Gastrocnemius medialis (tissue), 4 donors: ENCODE results near the gene MED12L. TPM values are rescaled to one million over a fixed set of nuclear protein-coding genes. Genes with fewer than 3 reads are reported as not detected.
A peak's percentile ranks its signal among the peaks of the same experiment; 100 is the strongest.
"Not testable (repeated sequence)": the region's sequence is repeated elsewhere in the genome, so short reads cannot be mapped to it uniquely, and the experiment has no call there.

Experiments
- ATAC-seq, 2 donors: fragments of 150-250 bp; one replicate each; pipeline ENCODE4 v1.9.1; 2016
- DNase-seq, 2 donors: peaks; one replicate each; pipeline ENCODE4 v3.0.0-alpha.2; 2019
- H3K27ac ChIP-seq, 4 donors: fragments of 200-600 bp; sonication (generic); 1 replicate in 1 of 4; 2 replicates in 3 of 4; pipeline ENCODE4 v1.5.1; 2016 to 2018; ENCODE audit warnings: mild to moderate bottlenecking in 2 of 4, moderate library complexity in 1 of 4
- H3K27me3 ChIP-seq, 3 donors: fragments of 200-600 bp; sonication (generic) in 2 of 3; 1 replicate in 1 of 3; 2 replicates in 2 of 3; pipeline versions ENCODE4 v1.5.1 to v1.6.0; 2016 to 2019; ENCODE audit warnings: mild to moderate bottlenecking in 1 of 3, moderate library complexity in 1 of 3
- H3K36me3 ChIP-seq, 2 donors: fragments of 200-600 bp; sonication (generic) in 1 of 2; one replicate each; pipeline ENCODE4 v1.5.1; 2017 to 2018
- H3K4me1 ChIP-seq, 2 donors: fragments of 200-600 bp; sonication (generic) in 1 of 2; one replicate each; pipeline ENCODE4 v1.5.1; 2016 to 2017; ENCODE audit warnings: mild to moderate bottlenecking in 2 of 2
- H3K4me3 ChIP-seq, 4 donors: fragments of 200-600 bp; sonication (generic) in 3 of 4; 1 replicate in 1 of 4; 2 replicates in 3 of 4; pipeline ENCODE4 v1.5.1; 2016 to 2019; ENCODE audit warnings: mild to moderate bottlenecking in 2 of 4
- H3K9me3 ChIP-seq, 3 donors: fragments of 200-600 bp; sonication (generic) in 2 of 3; 1 replicate in 1 of 3; 2 replicates in 2 of 3; pipeline ENCODE4 v1.5.1; 2016 to 2019
- CTCF ChIP-seq, 5 experiments: fragments of 450-650 bp in 3 of 5; fragments of 200-600 bp in 2 of 5; sonication (generic) in 2 of 5; IDR thresholded peaks in 4 of 5; conservative IDR thresholded peaks in 1 of 5; 1 replicate in 4 of 5; 2 replicates in 1 of 5; pipeline ENCODE4 v1.5.1; 2016 to 2019; ENCODE audit warnings: antibody characterized with exemption in 5 of 5, mild to moderate bottlenecking in 3 of 5, moderate library complexity in 3 of 5
- POLR2A ChIP-seq, 2 donors: fragments of 450-650 bp; IDR thresholded peaks; one replicate each; pipeline ENCODE4 v1.6.1; 2017; ENCODE audit warnings: antibody characterized with exemption in 2 of 2, mild to moderate bottlenecking in 2 of 2, moderate library complexity in 2 of 2
- in situ Hi-C, 4 donors: fragments of 200-750 bp; cut with MboI; loops; one replicate each; pipeline versions ENCODE4 v1.15.0 to v1.8.0; 2017; ENCODE audit warnings: low sequenced_read_pairs in 4 of 4
- intact Hi-C: fragments of 100-400 bp; cut with DNase I; formaldehyde crosslinking; loops from one replicate; pipeline ENCODE4 v1.15.1; 2023; ENCODE audit warnings: low total_unique reads
- total RNA-seq, 4 donors: library from RNA; depleted of rRNA; stranded (reverse); fragments of >200 nt; gene quantifications; one replicate each; pipeline versions ENCODE4 v1.1.0 to v1.2.3, GENCODE V29; 2016

Gene MED12L
- total RNA-seq, 4 donors from 2014 or later = 0.05 to 1.2 (median 0.10) TPM

GRCh38 chr3:151234825-151235224, 149.4 kb downstream of the MED12L start:
- no peak overlapping the region for H3K27ac ChIP-seq
- DNase-seq (no peak), ATAC-seq (no peak)
- H3K27me3 ChIP-seq = no peaks in the 10 kb centered on the region
- in situ Hi-C loops = no loop called here
- H3K36me3 ChIP-seq = no peaks in the 10 kb centered on the region
- TF ChIP-seq CTCF (IDR thresholded peaks at IDR 0.05 in 4 of 5, conservative IDR thresholded peaks at IDR 0.05 in 1 of 5) = no peak
- TF ChIP-seq POLR2A (IDR thresholded peaks at IDR 0.05) = no peak
- H3K4me1 ChIP-seq = no peaks in the 10 kb centered on the region
- no peaks in the 10 kb centered on the region for H3K9me3 ChIP-seq
- intact Hi-C loops = no loop called here
- no peak overlapping the region for H3K4me3 ChIP-seq

GRCh38 chr3:151236316-151236715, 150.9 kb downstream of the MED12L start:
- no peaks in the 10 kb centered on the region for H3K4me1 ChIP-seq
- no peak for TF ChIP-seq CTCF (IDR thresholded peaks at IDR 0.05 in 4 of 5, conservative IDR thresholded peaks at IDR 0.05 in 1 of 5)
- no peak for TF ChIP-seq POLR2A (IDR thresholded peaks at IDR 0.05)
- ATAC-seq (no peak), DNase-seq (no peak)
- intact Hi-C loops (no loop called here), in situ Hi-C loops (no loop called here)
- no peak overlapping the region for H3K27ac ChIP-seq
- H3K9me3 ChIP-seq = no peaks in the 10 kb centered on the region
- H3K27me3 ChIP-seq = no peaks in the 10 kb centered on the region
- H3K4me3 ChIP-seq = no peak overlapping the region
- H3K36me3 ChIP-seq = no peaks in the 10 kb centered on the region

- H3K4me3 ChIP-seq = no peak overlapping the region
- no peak for DNase-seq
- in situ Hi-C loops (no loop called here), intact Hi-C loops (no loop called here)
- H3K36me3 ChIP-seq = no peaks in the 10 kb centered on the region
- H3K27ac ChIP-seq = no peak overlapping the region
- no peaks in the 10 kb centered on the region for H3K4me1 ChIP-seq
- TF ChIP-seq POLR2A (IDR thresholded peaks at IDR 0.05) = no peak
- no peak for TF ChIP-seq CTCF (IDR thresholded peaks at IDR 0.05 in 4 of 5, conservative IDR thresholded peaks at IDR 0.05 in 1 of 5)
- no peaks in the 10 kb centered on the region for H3K27me3 ChIP-seq
- H3K9me3 ChIP-seq = no peaks in the 10 kb centered on the region
- no peak for ATAC-seq
These were observed 151.3 kb downstream of the MED12L start for GRCh38 chr3:151236736-151237135.

- H3K4me3 ChIP-seq, H3K27ac ChIP-seq, intact Hi-C loops, H3K36me3 ChIP-seq, DNase-seq, in situ Hi-C loops, H3K9me3 ChIP-seq, H3K27me3 ChIP-seq, ATAC-seq, H3K4me1 ChIP-seq: not testable (repeated sequence)
These were observed 156.5 kb downstream of the MED12L start for GRCh38 chr3:151242006-151242405.

GRCh38 chr3:151248772-151249337, 163.4 kb downstream of the MED12L start:
- Histone ChIP-seq H3K36me3 (no peaks in the 10 kb centered on the region), H3K27ac (peak overlapping the region; percentile 22 to 54 (median 32)), H3K9me3 (no peaks in the 10 kb centered on the region), H3K4me1 (peaks cover 0 to under 1% of the 10 kb centered on the region in 2 donors), H3K27me3 (no peaks in the 10 kb centered on the region), H3K4me3 (peak overlapping the region in 2 of 4 donors; percentile 19 to 21)
- in situ Hi-C loops = no loop called here
- ATAC-seq = no peak
- no peak for TF ChIP-seq CTCF (IDR thresholded peaks at IDR 0.05 in 4 of 5, conservative IDR thresholded peaks at IDR 0.05 in 1 of 5)
- TF ChIP-seq POLR2A (IDR thresholded peaks at IDR 0.05) = no peak
- no peak for DNase-seq
- intact Hi-C loops = no loop called here
